Lower lobe of right lung (tissue), 2 donors: ENCODE results near the gene TOP3A. TPM values are rescaled to one million over a fixed set of nuclear protein-coding genes. Genes with fewer than 3 reads are reported as not detected.

ENCODE experiments used
- ATAC-seq, 2 donors: fragments of 200-7000 bp; cut with Tn5 transposase; one replicate each; pipeline ENCODE4 v1.9.1; 2020 to 2022; ENCODE audit warnings: mild to moderate bottlenecking in 2 of 2, moderate library complexity in 2 of 2
- DNase-seq: peaks from one replicate; pipeline ENCODE4 v3.0.0-alpha.2; 2020
- H3K27ac ChIP-seq: fragments of 200-600 bp; one replicate; pipeline ENCODE4 v1.8.0; 2022
- H3K27me3 ChIP-seq: fragments of 200-600 bp; one replicate; pipeline ENCODE4 v1.8.0; 2022; ENCODE audit warnings: low read depth
- H3K36me3 ChIP-seq: fragments of 200-600 bp; one replicate; pipeline ENCODE4 v1.8.0; 2022; ENCODE audit warnings: mild to moderate bottlenecking
- H3K4me1 ChIP-seq: fragments of 200-600 bp; one replicate; pipeline ENCODE4 v1.8.0; 2022
- H3K4me3 ChIP-seq: fragments of 200-600 bp; one replicate; pipeline ENCODE4 v1.8.0; 2022; ENCODE audit warnings: mild to moderate bottlenecking
- H3K9me3 ChIP-seq: fragments of 200-600 bp; one replicate; pipeline ENCODE4 v1.8.0; 2022
- intact Hi-C: fragments of 100-400 bp; cut with DNase I; formaldehyde crosslinking; loops from one replicate; pipeline ENCODE4 v1.11.0; 2022
- total RNA-seq: library from RNA; stranded (reverse); fragmentation: NEBNext Ultra II Directional; extraction: Animal tissue kit (Norgen Biotek cat#: 25700); gene quantifications from one replicate; pipeline ENCODE4 v1.2.1, GENCODE V29; 2021
- TF ChIP-seq, protein P1 (sequence below): fragments of 200-600 bp; IDR thresholded peaks from one replicate; pipeline ENCODE4 v1.8.0; 2022; ENCODE audit warnings: antibody characterized with exemption, mild to moderate bottlenecking
- donor health status: DM: no; HTN: yes; CAD: no; lungs with severe emphysema.

Gene TOP3A
- total RNA-seq, 1 donor from 2014 or later: 31.2 TPM

DNA sequence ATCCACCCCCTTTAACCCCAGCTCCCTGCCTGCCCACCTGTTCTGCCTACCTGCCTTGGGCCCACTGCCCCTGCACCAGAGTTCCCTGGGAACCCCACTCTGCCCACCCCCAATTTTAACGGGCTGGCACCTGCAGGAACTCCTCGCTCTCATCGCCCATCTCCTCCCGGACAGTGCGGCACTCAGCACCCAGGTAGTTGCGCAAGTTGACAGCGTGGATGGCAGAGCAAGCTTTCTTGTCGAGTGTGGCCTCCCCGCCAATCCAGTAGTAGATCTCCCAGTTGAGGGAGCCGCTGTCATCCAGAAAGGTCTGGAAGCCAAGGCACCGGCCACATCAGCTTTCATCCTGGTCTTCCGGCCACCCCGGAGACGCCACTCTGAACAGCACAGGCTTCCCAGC is 64.1 kb downstream of the TOP3A start:
- Histone ChIP-seq H3K36me3 (peaks cover 99% of the 10 kb centered on the region), H3K27ac (no peak overlapping the region), H3K4me1 (peaks cover 18% of the 10 kb centered on the region), H3K9me3 (no peaks in the 10 kb centered on the region), H3K27me3 (no peaks in the 10 kb centered on the region), H3K4me3 (no peak overlapping the region)
- intact Hi-C loops: no loop called here
- TF ChIP-seq, protein P1, sequence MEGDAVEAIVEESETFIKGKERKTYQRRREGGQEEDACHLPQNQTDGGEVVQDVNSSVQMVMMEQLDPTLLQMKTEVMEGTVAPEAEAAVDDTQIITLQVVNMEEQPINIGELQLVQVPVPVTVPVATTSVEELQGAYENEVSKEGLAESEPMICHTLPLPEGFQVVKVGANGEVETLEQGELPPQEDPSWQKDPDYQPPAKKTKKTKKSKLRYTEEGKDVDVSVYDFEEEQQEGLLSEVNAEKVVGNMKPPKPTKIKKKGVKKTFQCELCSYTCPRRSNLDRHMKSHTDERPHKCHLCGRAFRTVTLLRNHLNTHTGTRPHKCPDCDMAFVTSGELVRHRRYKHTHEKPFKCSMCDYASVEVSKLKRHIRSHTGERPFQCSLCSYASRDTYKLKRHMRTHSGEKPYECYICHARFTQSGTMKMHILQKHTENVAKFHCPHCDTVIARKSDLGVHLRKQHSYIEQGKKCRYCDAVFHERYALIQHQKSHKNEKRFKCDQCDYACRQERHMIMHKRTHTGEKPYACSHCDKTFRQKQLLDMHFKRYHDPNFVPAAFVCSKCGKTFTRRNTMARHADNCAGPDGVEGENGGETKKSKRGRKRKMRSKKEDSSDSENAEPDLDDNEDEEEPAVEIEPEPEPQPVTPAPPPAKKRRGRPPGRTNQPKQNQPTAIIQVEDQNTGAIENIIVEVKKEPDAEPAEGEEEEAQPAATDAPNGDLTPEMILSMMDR: no peak
- DNase-seq: no peak
- ATAC-seq: no peak

DNA sequence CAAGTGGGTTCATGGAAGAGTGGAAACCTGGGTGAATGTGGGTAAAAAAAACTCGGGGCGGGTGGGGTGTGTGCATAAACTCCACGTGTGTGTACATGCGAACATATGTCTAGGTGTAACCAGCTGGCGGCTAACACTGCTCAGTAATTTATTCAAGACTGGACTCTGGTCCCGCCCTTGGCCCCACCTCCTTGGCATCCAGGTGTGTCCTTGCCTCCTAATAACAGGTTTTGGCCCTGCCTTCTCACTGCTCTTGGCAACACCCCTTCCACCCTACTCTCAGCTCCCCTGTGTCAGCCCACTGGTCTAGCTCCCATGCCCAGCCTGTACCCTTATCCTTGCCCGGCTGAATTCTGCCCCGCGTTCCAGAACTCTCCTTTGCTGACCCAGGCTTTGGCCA is 64.5 kb downstream of the TOP3A start:
- DNase-seq (no peak), ATAC-seq (no peak)
- TF ChIP-seq, protein P1: no peak
- Histone ChIP-seq H3K27ac (no peak overlapping the region), H3K4me1 (peaks cover 18% of the 10 kb centered on the region), H3K36me3 (peaks cover 99% of the 10 kb centered on the region), H3K4me3 (no peak overlapping the region), H3K9me3 (no peaks in the 10 kb centered on the region), H3K27me3 (no peaks in the 10 kb centered on the region)
- intact Hi-C loops: no loop called here

DNA sequence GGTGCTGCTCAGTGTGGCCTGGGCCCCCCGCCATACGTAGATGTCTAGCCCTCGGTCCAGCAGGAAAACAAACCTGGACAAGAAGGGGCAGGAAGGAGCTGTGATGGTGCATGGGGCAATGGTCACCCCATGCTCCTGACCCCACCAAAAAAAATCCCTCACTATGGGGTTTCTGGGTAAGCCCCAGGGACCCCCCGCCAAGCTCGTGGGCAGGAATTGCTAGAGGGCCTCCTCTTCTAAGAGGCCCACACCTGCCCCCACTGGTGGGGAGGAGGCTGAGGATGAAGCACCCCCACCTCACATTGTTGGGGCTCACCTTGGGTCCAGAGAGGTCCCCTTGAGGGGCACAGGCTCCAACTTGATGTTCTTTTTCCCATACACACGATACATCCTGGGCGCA is 66.0 kb downstream of the TOP3A start:
- intact Hi-C loops: no loop called here
- TF ChIP-seq, protein P1: no peak

DNA sequence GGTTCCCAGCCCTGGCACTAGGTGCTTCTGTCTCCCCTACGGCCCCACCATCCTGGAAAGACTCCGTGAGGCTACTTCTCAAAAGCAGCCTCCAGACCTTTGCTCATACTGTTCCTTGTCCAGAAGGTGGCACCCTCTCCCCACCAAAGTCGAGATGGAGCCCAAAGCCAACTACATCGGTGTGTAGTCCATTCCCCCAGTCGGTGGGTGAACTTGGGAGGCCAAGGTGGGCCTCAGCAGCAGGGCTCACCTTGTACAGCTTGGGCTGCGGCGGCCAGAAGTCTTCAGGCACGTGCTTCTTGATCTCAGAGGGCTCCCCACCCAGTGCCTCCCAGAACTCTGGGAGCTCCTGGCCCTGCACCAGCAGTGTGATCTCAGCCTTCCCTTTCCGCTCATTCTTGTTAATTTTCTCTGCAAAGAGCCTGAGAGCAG is 66.5 kb downstream of the TOP3A start:
- no peaks in the 10 kb centered on the region for H3K9me3 ChIP-seq
- TF ChIP-seq, protein P1: peak; percentile 66
- no peak for DNase-seq
- no peaks in the 10 kb centered on the region for H3K27me3 ChIP-seq
- ATAC-seq: peak; percentile 67 to 73
- H3K4me1 ChIP-seq: peaks cover 18% of the 10 kb centered on the region
- no peak overlapping the region for H3K4me3 ChIP-seq
- intact Hi-C loops: no loop called here
- peak overlapping the region; percentile 39 for H3K27ac ChIP-seq
- H3K36me3 ChIP-seq: peaks cover 95% of the 10 kb centered on the region

More for the DNA sequence above, 66.0 kb downstream of the TOP3A start:
- Histone ChIP-seq H3K27me3 (no peaks in the 10 kb centered on the region), H3K4me1 (peaks cover 18% of the 10 kb centered on the region), H3K36me3 (peaks cover 99% of the 10 kb centered on the region), H3K4me3 (no peak overlapping the region), H3K9me3 (no peaks in the 10 kb centered on the region), H3K27ac (peak overlapping the region; percentile 39)
- DNase-seq (no peak), ATAC-seq (no peak)

DNA sequence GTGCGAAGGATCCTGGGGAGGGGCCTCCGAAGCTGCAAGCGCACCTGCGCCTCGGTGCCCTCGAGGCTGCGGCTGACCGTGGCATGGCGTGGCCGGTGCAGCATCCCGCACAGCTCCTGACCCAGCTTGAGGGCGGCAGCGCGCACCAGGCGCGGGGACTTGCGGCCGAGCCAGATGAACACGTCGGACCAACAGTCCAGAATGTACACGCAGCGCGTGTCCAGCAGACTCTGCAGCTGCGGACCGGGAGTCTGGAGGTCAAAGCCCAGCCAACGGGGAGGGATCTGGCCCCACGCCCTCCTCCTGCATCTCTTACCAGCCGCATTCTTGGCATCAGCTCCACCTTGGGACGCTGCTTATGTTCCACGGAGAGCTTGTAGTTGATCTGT is 67.2 kb downstream of the TOP3A start:
- H3K36me3 ChIP-seq: peaks cover 91% of the 10 kb centered on the region
- TF ChIP-seq, protein P1: no peak
- H3K27me3 ChIP-seq: no peaks in the 10 kb centered on the region
- ATAC-seq: peak in 1 of 2 donors; percentile 17
- DNase-seq: no peak
- H3K27ac ChIP-seq: peak overlapping the region; percentile 39
- no peaks in the 10 kb centered on the region for H3K9me3 ChIP-seq
- intact Hi-C loops: no loop called here
- H3K4me3 ChIP-seq: no peak overlapping the region
- peaks cover 18% of the 10 kb centered on the region for H3K4me1 ChIP-seq
